ENCODE measurements around the gene VSIG8.

Gene VSIG8

GRCh38 chr1:159884296-159884695 is 21.8 kb upstream of the VSIG8 start:
- no peak for DNase-seq (ENCODE audit: low read depth in 3 of 3)

- DNase-seq (ENCODE audit: low read depth in 3 of 3), result no peak
Measured at GRCh38 chr1:159883134-159883533, 20.7 kb upstream of the VSIG8 start.

GRCh38 chr1:159882527-159882862 is 20.0 kb upstream of the VSIG8 start:
- DNase-seq (ENCODE audit: low read depth in 3 of 3), result no peak

GRCh38 chr1:159881622-159882526 is 19.4 kb upstream of the VSIG8 start:
- no peak for DNase-seq (ENCODE audit: low read depth in 3 of 3)

GRCh38 chr1:159880430-159880829 is 18.0 kb upstream of the VSIG8 start:
- DNase-seq (ENCODE audit: low read depth in 3 of 3), result no peak

GRCh38 chr1:159879977-159880376 is 17.5 kb upstream of the VSIG8 start:
- DNase-seq (ENCODE audit: low read depth in 3 of 3), result no peak

GRCh38 chr1:159879136-159879535 is 16.7 kb upstream of the VSIG8 start:
- DNase-seq (ENCODE audit: low read depth in 3 of 3), result no peak

GRCh38 chr1:159877695-159878444 is 15.4 kb upstream of the VSIG8 start:
- no peak for DNase-seq (ENCODE audit: low read depth in 3 of 3)

GRCh38 chr1:159873530-159874143 is 11.2 kb upstream of the VSIG8 start:
- DNase-seq (ENCODE audit: low read depth in 3 of 3), result no peak

- DNase-seq (ENCODE audit: low read depth in 3 of 3), result no peak
Measured at GRCh38 chr1:159872891-159873290, 10.4 kb upstream of the VSIG8 start.

GRCh38 chr1:159870704-159871103 is 8.2 kb upstream of the VSIG8 start:
- DNase-seq (ENCODE audit: low read depth in 3 of 3), result no peak

- no peak for DNase-seq (ENCODE audit: low read depth in 3 of 3)
Measured at GRCh38 chr1:159869607-159870006, 7.2 kb upstream of the VSIG8 start.

- DNase-seq (ENCODE audit: low read depth in 3 of 3), result no peak
Measured at GRCh38 chr1:159869173-159869572, 6.7 kb upstream of the VSIG8 start.

GRCh38 chr1:159868766-159869165 is 6.3 kb upstream of the VSIG8 start:
- no peak for DNase-seq (ENCODE audit: low read depth in 3 of 3)

- no peak for DNase-seq (ENCODE audit: low read depth in 3 of 3)
Measured at GRCh38 chr1:159867664-159868026, 5.2 kb upstream of the VSIG8 start.

- DNase-seq (ENCODE audit: low read depth in 3 of 3), result no peak
Measured at GRCh38 chr1:159866905-159867663, 4.6 kb upstream of the VSIG8 start.

GRCh38 chr1:159866066-159866465 is 3.6 kb upstream of the VSIG8 start:
- DNase-seq (ENCODE audit: low read depth in 3 of 3), result no peak

GRCh38 chr1:159864262-159864661 is 1.8 kb upstream of the VSIG8 start:
- DNase-seq (ENCODE audit: low read depth in 3 of 3), result no peak

GRCh38 chr1:159862031-159862430 is 426 bp downstream of the VSIG8 start:
- no peak for DNase-seq (ENCODE audit: low read depth in 3 of 3)

- DNase-seq (ENCODE audit: low read depth in 3 of 3), result no peak
Measured at GRCh38 chr1:159861218-159861617, 1.2 kb downstream of the VSIG8 start.

- no peak for DNase-seq (ENCODE audit: low read depth in 3 of 3)
Measured at GRCh38 chr1:159860456-159860855, 2.0 kb downstream of the VSIG8 start.

- DNase-seq (ENCODE audit: low read depth in 3 of 3), result no peak
Measured at GRCh38 chr1:159859767-159860322, 2.6 kb downstream of the VSIG8 start.

All from stimulated activated CD4-positive, alpha-beta T cell treated with anti-CD3 and anti-CD28 coated beads, TNF-alpha, amount 100 ng/mL, for 4 hours (primary cell).